Measurements from ENCODE around the gene SYCP2.

The SYCP2 gene

GRCh38 chr20:59822291-59823029, 111.0 kb downstream of the SYCP2 start:
- DNase-seq (ENCODE audit: low read depth in 2 of 2) = no peak

GRCh38 chr20:59821788-59822187, 111.6 kb downstream of the SYCP2 start:
- no peak for DNase-seq (ENCODE audit: low read depth in 2 of 2)

- no peak for DNase-seq (ENCODE audit: low read depth in 2 of 2)
Observed at GRCh38 chr20:59821201-59821600, 112.2 kb downstream of the SYCP2 start.

- DNase-seq (ENCODE audit: low read depth in 2 of 2) = no peak
Observed at GRCh38 chr20:59820204-59821041, 113.0 kb downstream of the SYCP2 start.

GRCh38 chr20:59819496-59820203, 113.8 kb downstream of the SYCP2 start:
- no peak for DNase-seq (ENCODE audit: low read depth in 2 of 2)

- DNase-seq (ENCODE audit: low read depth in 2 of 2) = no peak
Observed at GRCh38 chr20:59818911-59819310, 114.5 kb downstream of the SYCP2 start.

- DNase-seq (ENCODE audit: low read depth in 2 of 2) = no peak
Observed at GRCh38 chr20:59817846-59818615, 115.4 kb downstream of the SYCP2 start.

GRCh38 chr20:59817406-59817805, 116.0 kb downstream of the SYCP2 start:
- no peak for DNase-seq (ENCODE audit: low read depth in 2 of 2)

- DNase-seq (ENCODE audit: low read depth in 2 of 2) = no peak
Observed at GRCh38 chr20:59816146-59816738, 117.2 kb downstream of the SYCP2 start.

GRCh38 chr20:59814840-59815340, 118.5 kb downstream of the SYCP2 start:
- no peak for DNase-seq (ENCODE audit: low read depth in 2 of 2)

- DNase-seq (ENCODE audit: low read depth in 2 of 2) = no peak
Observed at GRCh38 chr20:59813948-59814839, 119.2 kb downstream of the SYCP2 start.
